ENCODE measurements around the gene OLFM4. TPM values are rescaled to one million over a fixed set of nuclear protein-coding genes. Genes with fewer than 3 reads are reported as not detected.

The OLFM4 gene, protein sequence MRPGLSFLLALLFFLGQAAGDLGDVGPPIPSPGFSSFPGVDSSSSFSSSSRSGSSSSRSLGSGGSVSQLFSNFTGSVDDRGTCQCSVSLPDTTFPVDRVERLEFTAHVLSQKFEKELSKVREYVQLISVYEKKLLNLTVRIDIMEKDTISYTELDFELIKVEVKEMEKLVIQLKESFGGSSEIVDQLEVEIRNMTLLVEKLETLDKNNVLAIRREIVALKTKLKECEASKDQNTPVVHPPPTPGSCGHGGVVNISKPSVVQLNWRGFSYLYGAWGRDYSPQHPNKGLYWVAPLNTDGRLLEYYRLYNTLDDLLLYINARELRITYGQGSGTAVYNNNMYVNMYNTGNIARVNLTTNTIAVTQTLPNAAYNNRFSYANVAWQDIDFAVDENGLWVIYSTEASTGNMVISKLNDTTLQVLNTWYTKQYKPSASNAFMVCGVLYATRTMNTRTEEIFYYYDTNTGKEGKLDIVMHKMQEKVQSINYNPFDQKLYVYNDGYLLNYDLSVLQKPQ
- under 1 TPM in 7 of 8 experiments, not detected in 1; 0.11 to 1.00 (median 0.17) TPM for total RNA-seq

DNA sequence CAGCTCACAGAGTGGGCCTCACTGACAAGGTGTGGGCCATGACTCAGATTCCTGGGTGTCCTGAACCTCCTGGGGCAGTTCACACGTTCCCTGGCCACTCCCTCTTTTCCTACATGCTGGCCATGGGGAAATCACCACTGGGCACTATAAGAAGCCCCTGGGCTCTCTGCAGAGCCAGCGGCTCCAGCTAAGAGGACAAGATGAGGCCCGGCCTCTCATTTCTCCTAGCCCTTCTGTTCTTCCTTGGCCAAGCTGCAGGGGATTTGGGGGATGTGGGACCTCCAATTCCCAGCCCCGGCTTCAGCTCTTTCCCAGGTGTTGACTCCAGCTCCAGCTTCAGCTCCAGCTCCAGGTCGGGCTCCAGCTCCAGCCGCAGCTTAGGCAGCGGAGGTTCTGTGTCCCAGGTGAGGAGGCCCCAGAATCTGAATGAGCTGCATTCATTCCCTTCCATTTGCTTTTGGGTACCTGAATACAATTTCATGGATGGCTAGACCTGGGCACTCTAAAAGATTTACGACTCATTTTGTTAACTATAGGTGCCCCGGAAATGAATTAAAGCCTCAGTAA lies at the start of gene OLFM4:
Gene OLFM4 (plus strand): TSS at position 177 of the 567 bp plus-strand sequence. CDS start 24 bp downstream, at position 201.
- ATAC-seq (replicated peaks in 6 of 8): no peak
- peaks cover 0 to 9% of the 10 kb centered on the region in 2 donors for H3K4me1 ChIP-seq (replicated peaks in 1 of 2)
- no peak within 1 kb of the TSS for H3K27ac ChIP-seq
- no peak within 1 kb of the TSS for H3K4me3 ChIP-seq
- WGBS, 10 experiments: 23 to 88% (median 80%) methylated on average over 1 to 8 of the region's 9 CpGs; no CpG with 5 or more reads in 3 of the 10 experiments
- in situ Hi-C loops (cut with MboI; ENCODE audit: low pct_unique_long_range_greater_than_20kb in 2 of 9, low sequenced_read_pairs in 9 of 9, unreplicated experiment in 9 of 9): no loop called here

DNA sequence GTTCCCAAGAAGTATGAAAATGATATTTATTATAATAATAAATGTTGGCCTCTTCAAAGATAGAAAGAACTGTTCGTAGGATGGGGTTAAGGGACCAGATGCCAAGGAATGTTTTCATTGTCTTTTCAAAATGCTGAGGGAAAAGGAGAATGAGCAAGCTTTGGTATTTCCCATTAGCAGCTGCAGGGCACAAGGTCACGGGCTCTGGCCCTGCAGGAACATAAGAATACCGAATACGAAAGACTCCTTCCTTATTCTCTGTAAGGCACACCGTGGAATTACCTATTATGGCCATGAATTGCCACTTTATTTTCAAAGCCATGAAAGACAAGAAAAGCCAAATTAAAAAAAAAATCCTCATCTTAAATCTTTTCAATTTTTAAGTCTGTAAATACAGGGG lies 49.6 kb upstream of the OLFM4 start:
- in situ Hi-C loops (cut with MboI; ENCODE audit: low pct_unique_long_range_greater_than_20kb in 2 of 9, low sequenced_read_pairs in 9 of 9, unreplicated experiment in 9 of 9): no loop called here

DNA sequence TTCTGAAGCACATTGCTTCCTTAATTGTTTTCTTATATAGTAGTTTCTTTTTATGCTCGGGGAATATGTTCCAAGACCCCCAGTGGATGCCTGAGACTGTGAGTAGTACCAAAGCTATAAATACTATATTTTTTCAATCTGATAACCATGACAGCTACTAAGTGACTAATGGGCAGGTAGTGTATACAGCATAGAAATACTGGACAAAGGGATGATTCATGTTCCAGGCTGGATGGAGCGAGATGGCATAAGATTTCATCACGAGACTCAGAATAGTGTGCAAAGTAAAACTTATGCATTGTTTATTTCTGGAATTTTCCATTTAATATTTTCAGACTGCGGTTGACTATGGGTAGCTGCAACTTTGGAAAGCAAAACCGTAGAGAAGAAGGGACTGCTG lies 47.9 kb upstream of the OLFM4 start:
- peak in 5 of 8 experiments; percentile 41 to 84 (median 65) for ATAC-seq (replicated peaks in 6 of 8)
- H3K27ac ChIP-seq: no peak overlapping the region
- in situ Hi-C loops (cut with MboI; ENCODE audit: low pct_unique_long_range_greater_than_20kb in 2 of 9, low sequenced_read_pairs in 9 of 9, unreplicated experiment in 9 of 9): no loop called here
- H3K4me1 ChIP-seq (replicated peaks in 1 of 2): peaks cover 3 to 6% of the 10 kb centered on the region in 2 donors
- 4 to 95% (median 72%) methylated on average over 1 to 5 of the region's 5 CpGs; no CpG with 5 or more reads in 1 of the 10 experiments for WGBS, 10 experiments
- no peak overlapping the region for H3K4me3 ChIP-seq

More for the DNA sequence above, 49.6 kb upstream of the OLFM4 start:
- ATAC-seq (replicated peaks in 6 of 8): no peak
- Histone ChIP-seq H3K27ac (no peak overlapping the region), H3K4me1 (replicated peaks in 1 of 2) (peaks cover 3 to 6% of the 10 kb centered on the region in 2 donors), H3K4me3 (no peak overlapping the region)
- WGBS, 10 experiments: 0 to 63% (median 12%) methylated on average over 1 to 5 of the region's 5 CpGs

DNA sequence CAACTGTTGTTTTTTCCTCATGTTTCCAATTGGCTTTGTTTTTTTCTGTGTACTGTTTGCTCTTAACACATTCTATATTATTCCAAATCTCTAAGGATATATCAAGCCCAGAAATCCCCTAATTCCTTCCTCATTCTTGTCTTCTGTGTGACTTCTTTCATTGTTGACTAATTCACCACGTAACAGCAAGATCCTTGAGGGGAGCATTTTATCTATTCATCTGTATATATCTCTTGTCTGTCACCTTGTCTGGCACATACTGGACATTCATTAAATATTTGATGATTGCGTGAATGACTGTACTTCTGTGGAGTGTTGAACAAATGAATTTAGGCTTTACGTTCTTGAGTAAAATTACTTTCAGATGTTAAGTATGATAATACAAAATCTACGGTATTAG lies 44.8 kb upstream of the OLFM4 start:
- in situ Hi-C loops (cut with MboI; ENCODE audit: low pct_unique_long_range_greater_than_20kb in 2 of 9, low sequenced_read_pairs in 9 of 9, unreplicated experiment in 9 of 9): no loop called here
- Histone ChIP-seq H3K4me3 (no peak overlapping the region), H3K27ac (no peak overlapping the region), H3K4me1 (replicated peaks in 1 of 2) (peaks cover 3 to 5% of the 10 kb centered on the region in 2 donors)
- no peak for ATAC-seq (replicated peaks in 6 of 8)
- 0 to 100% (median 91%) methylated on average over 1 to 4 of the region's 4 CpGs for WGBS, 10 experiments

DNA sequence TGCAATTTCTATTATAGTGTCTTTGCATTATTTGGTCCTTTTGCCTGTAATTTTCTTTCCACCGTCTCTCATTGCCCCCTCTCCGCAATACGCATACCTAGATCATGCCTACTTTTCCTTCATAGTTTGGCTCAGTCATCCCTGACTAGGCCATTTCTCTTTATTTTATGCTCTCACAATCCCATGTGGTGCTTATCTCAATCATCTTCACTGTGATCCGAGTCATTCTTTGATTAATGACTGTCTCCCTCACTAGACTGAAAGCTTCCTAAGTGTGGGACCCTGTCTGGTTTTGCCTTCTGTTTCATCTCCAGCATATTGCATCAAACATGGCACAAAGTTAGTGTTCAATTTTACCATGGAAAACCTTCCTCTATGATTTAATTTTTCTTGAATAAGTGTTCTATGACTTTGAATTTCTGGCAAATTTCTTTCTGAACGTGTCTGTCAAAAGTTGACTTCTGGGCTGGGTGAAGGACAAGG lies 43.7 kb upstream of the OLFM4 start:
- WGBS, 10 experiments: 23 to 100% (median 85%) methylated on average over 4 to 5 of the region's 5 CpGs
- H3K4me3 ChIP-seq: no peak overlapping the region
- in situ Hi-C loops (cut with MboI; ENCODE audit: low pct_unique_long_range_greater_than_20kb in 2 of 9, low sequenced_read_pairs in 9 of 9, unreplicated experiment in 9 of 9): no loop called here

DNA sequence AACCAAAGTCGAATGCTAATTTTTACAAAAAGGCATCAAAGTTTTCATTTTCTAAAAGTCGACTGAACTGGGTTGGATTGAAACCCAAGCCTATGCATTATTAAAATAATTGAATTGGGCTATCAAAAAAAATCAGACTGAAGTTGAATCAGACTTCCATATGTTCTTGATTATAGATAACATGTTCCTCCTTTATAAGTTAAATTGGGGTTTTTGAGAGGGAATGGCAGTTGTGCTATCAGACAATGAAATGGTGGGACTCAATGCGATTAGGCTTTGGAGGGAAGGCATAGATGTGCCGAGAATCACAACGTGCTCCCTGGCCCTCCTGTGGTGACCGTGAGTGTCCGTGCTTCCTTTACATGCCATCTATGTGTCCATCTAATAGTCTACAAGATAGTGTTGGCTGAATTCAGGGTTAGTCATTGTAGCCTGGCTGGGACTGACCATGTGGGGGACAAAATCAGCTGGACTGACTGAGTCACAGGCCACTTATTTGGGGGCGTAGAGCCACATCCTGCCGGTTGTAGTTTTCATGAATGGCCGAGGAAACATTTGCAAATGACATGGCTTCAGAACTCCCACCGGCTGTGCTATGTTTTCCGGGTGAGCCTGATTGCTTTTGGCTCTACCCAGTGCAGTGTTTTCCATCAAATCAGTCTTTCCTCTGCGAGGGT lies 37.1 kb upstream of the OLFM4 start:
- in situ Hi-C loops (cut with MboI; ENCODE audit: low pct_unique_long_range_greater_than_20kb in 2 of 9, low sequenced_read_pairs in 9 of 9, unreplicated experiment in 9 of 9): no loop called here
- 9 to 100% (median 80%) methylated on average over 2 to 11 of the region's 13 CpGs for WGBS, 10 experiments
- no peak for ATAC-seq (replicated peaks in 6 of 8)
- no peak overlapping the region for H3K4me3 ChIP-seq
- H3K4me1 ChIP-seq (replicated peaks in 1 of 2): peaks cover 21 to 28% of the 10 kb centered on the region in 2 donors
- H3K27ac ChIP-seq: no peak overlapping the region

More for the DNA sequence above, 43.7 kb upstream of the OLFM4 start:
- H3K27ac ChIP-seq: no peak overlapping the region
- no peak for ATAC-seq (replicated peaks in 6 of 8)
- H3K4me1 ChIP-seq (replicated peaks in 1 of 2): no peaks in the 10 kb centered on the region

DNA sequence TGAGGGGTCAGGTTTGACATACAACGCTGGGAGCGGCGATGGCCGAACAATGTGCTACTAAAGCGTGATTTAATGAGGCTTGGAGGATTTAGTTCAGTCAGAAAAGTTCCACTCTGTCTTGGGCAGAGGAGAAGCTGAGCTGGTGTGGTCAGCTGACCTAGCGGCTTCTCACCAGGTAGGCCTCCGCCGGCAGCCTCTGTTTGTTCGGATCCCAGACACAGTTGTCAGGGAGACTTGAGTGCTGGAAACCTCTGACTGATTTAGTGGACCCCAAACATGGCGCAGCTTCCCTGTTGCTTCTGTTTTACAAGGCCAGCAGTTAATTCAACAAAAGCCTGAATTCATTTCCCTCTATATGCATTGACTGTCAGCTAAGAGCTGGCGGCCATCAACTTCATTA lies 36.5 kb upstream of the OLFM4 start:
- Histone ChIP-seq H3K4me3 (no peak overlapping the region), H3K27ac (no peak overlapping the region), H3K4me1 (replicated peaks in 1 of 2) (peaks cover 21 to 28% of the 10 kb centered on the region in 2 donors)
- in situ Hi-C loops (cut with MboI; ENCODE audit: low pct_unique_long_range_greater_than_20kb in 2 of 9, low sequenced_read_pairs in 9 of 9, unreplicated experiment in 9 of 9): no loop called here
- ATAC-seq (replicated peaks in 6 of 8): peak in 5 of 8 experiments; percentile 27 to 69 (median 38)
- WGBS, 10 experiments: 16 to 97% (median 90%) methylated on average over 2 to 10 of the region's 11 CpGs; no CpG with 5 or more reads in 2 of the 10 experiments

DNA sequence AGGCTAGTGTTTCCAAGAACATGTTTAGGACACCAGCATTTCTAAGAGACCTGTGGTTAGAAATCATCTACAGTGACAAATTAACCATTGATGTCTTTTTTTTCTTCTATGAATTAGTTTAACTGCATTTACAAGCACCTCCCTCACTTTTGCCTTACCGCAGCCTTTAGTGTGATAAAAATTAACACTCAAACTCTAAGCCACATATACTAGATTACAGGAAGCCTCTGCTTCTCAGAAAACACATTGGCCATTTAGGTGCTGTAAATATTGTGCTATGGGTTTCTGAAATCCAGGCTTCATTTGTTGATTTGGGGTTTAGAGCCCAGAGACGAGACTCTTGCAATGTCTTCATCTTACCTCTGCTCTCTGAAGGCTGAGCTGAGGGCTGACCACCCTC lies 34.6 kb upstream of the OLFM4 start:
- ATAC-seq (replicated peaks in 6 of 8): peak in 1 of 8 experiments; percentile 16
- 40 to 86% (median 77%) methylated on average over 1 to 2 of the region's 2 CpGs; no CpG with 5 or more reads in 4 of the 10 experiments for WGBS, 10 experiments
- peaks cover 21 to 28% of the 10 kb centered on the region in 2 donors for H3K4me1 ChIP-seq (replicated peaks in 1 of 2)
- in situ Hi-C loops (cut with MboI; ENCODE audit: low pct_unique_long_range_greater_than_20kb in 2 of 9, low sequenced_read_pairs in 9 of 9, unreplicated experiment in 9 of 9): no loop called here
- no peak overlapping the region for H3K27ac ChIP-seq
- no peak overlapping the region for H3K4me3 ChIP-seq

DNA sequence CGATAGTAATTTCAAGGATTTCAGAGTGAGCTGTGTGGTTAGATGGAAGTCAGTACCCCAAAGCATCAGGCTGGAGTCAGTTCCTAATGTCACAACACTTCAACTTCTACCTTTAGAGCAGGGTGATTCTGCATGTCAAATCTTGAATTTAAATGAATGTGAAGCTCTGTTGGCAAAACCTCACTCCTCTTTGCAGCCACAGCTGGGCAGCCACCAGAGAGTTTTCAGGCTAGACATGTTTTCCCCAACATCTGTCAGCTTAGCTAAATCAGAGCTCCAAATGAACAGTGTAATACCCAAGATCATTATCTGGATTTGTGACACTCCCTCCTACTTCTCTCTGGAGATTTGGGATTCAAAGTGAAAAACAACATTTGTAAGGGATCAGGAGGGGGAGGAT lies 33.7 kb upstream of the OLFM4 start:
- Histone ChIP-seq H3K27ac (no peak overlapping the region), H3K4me3 (no peak overlapping the region), H3K4me1 (replicated peaks in 1 of 2) (peaks cover 21 to 28% of the 10 kb centered on the region in 2 donors)
- WGBS, 10 experiments: 0 to 100% (median 67%) methylated on average over 1 of the region's 1 CpG; no CpG with 5 or more reads in 3 of the 10 experiments
- peak in 2 of 8 experiments; percentile 16 to 42 for ATAC-seq (replicated peaks in 6 of 8)
- in situ Hi-C loops (cut with MboI; ENCODE audit: low pct_unique_long_range_greater_than_20kb in 2 of 9, low sequenced_read_pairs in 9 of 9, unreplicated experiment in 9 of 9): no loop called here

DNA sequence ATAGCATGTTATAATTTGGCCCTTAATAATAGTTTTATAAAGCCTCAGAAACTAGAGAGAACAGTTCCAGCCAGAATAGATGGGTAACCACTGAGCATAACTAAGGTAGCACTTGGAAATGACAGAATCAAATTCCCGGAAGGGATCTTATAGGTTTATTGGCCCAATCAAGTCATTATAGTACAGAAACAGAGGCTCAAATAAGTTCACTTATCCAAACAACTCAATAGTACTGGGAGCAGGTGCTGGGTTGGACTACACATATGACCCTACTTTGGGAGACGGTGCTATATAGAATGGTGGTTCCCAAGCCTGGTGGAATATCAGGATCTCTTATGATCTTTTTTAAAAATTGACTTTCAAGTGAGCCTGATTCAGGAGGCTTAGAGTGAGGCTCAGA lies 32.7 kb upstream of the OLFM4 start:
- peaks cover 26 to 39% of the 10 kb centered on the region in 2 donors for H3K4me1 ChIP-seq (replicated peaks in 1 of 2)

DNA sequence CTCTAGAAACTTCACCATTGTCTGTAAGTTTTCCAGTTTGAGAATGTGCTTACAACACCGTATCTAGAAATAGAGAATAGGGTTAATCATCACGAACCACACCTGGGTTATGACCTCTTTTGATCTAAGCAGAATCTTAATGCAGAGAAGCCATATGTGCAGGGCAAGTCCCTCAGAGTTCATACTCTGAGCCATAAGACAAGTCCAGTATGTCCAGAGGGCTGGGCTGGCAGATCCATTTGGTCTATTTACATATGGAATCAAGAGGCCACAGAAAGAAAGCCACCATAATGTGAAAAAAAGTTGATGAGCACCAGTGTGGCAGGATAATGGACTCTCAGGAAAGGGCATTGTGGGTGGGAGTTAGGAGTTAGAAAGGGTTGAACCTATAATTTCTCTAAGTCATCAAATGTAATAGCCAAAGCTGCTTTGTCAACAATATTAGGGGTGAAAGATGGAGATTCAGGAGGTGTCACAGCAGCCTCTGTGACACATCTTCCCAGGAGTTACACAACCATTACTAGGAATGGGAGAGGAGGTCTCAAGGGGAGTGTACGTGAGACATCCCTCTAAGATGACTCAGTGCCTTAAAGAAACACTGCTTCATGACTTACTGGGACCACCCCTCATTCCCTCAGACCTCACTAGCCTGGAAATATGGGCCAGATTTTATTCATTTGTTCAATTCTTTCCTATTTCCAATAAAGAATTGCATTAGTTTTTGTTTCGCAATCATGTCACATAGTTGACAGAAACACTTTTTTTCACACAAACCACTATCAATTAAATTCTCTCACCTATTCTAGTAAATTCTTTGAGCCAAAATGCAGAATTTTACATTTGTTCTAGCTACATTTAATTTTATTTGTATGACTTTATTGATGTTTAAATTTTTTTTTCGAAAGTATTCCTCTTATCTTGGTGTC lies 30.4 kb upstream of the OLFM4 start:
- H3K4me1 ChIP-seq (replicated peaks in 1 of 2): peaks cover 36 to 50% of the 10 kb centered on the region in 2 donors
- no peak overlapping the region for H3K27ac ChIP-seq
- in situ Hi-C loops (cut with MboI; ENCODE audit: low pct_unique_long_range_greater_than_20kb in 2 of 9, low sequenced_read_pairs in 9 of 9, unreplicated experiment in 9 of 9): no loop called here
- no peak overlapping the region for H3K4me3 ChIP-seq
- WGBS, 10 experiments: 19 to 100% (median 86%) methylated on average over 2 to 5 of the region's 5 CpGs; no CpG with 5 or more reads in 1 of the 10 experiments
- peak in 2 of 8 experiments; percentile 57 to 78 for ATAC-seq (replicated peaks in 6 of 8)

More for the DNA sequence above, 32.7 kb upstream of the OLFM4 start:
- in situ Hi-C loops (cut with MboI; ENCODE audit: low pct_unique_long_range_greater_than_20kb in 2 of 9, low sequenced_read_pairs in 9 of 9, unreplicated experiment in 9 of 9): no loop called here
- ATAC-seq (replicated peaks in 6 of 8): no peak
- Histone ChIP-seq H3K27ac (no peak overlapping the region), H3K4me3 (no peak overlapping the region)
- 0 to 100% (median 95%) methylated on average over 1 to 2 of the region's 2 CpGs; no CpG with 5 or more reads in 3 of the 10 experiments for WGBS, 10 experiments
